CD14-positive monocyte (primary cell): ENCODE results near the gene KIRREL3. TPM values are rescaled to one million over a fixed set of nuclear protein-coding genes. Genes with fewer than 3 reads are reported as not detected.

ENCODE experiments used
- DNase-seq, 3 donors: peaks; one replicate each; pipeline ENCODE4 v3.0.0-alpha.2; 2011 to 2022
- H2AFZ ChIP-seq: 2 replicates; pipeline ENCODE4 v1.6.0; 2012; ENCODE audit warnings: mild to moderate bottlenecking, low read depth, low read length, inconsistent platforms; ENCODE audit not compliant: insufficient read depth, poor library complexity, severe bottlenecking
- H3K27ac ChIP-seq, 2 donors: 1 replicate in 1 of 2; 2 replicates in 1 of 2; pipeline ENCODE4 v1.5.1; 2012 to 2013; ENCODE audit warnings: low read length in 2 of 2, control low read depth in 1 of 2, inconsistent platforms in 1 of 2, low read depth in 1 of 2, mild to moderate bottlenecking in 1 of 2
- H3K27me3 ChIP-seq, 2 donors: one replicate each; pipeline versions ENCODE4 v1.6.0 to v1.6.1; 2011 to 2013; ENCODE audit warnings: low read length in 2 of 2; ENCODE audit not compliant: control insufficient read depth in 2 of 2, insufficient read depth in 2 of 2
- H3K36me3 ChIP-seq, 2 donors: replicated peaks in 1 of 2; 1 replicate in 1 of 2; 2 replicates in 1 of 2; pipeline versions ENCODE4 v1.5.1 to v1.6.1; 2012 to 2013; ENCODE audit warnings: low read length in 2 of 2, control low read depth in 1 of 2, inconsistent platforms in 1 of 2, mild to moderate bottlenecking in 1 of 2; ENCODE audit not compliant: insufficient read depth in 2 of 2, control insufficient read depth in 1 of 2
- H3K4me1 ChIP-seq, 2 donors: 1 replicate in 1 of 2; 2 replicates in 1 of 2; pipeline versions ENCODE4 v1.5.1 to v1.6.1; 2012 to 2013; ENCODE audit warnings: low read length in 2 of 2, control low read depth in 1 of 2, inconsistent platforms in 1 of 2, mild to moderate bottlenecking in 1 of 2, moderate library complexity in 1 of 2; ENCODE audit not compliant: insufficient read depth in 2 of 2, control insufficient read depth in 1 of 2
- H3K4me2 ChIP-seq: replicated peaks from 2 replicates; pipeline ENCODE3; 2012; ENCODE audit warnings: low read length, moderate library complexity, mild to moderate bottlenecking; ENCODE audit not compliant: poor library complexity, severe bottlenecking; ENCODE audit errors: extremely low read depth
- H3K4me3 ChIP-seq, 3 experiments: fragments of 200-600 bp in 1 of 3; sonication (generic) in 1 of 3; replicated peaks in 1 of 3; 1 replicate in 2 of 3; 2 replicates in 1 of 3; pipeline ENCODE4 v1.5.1; 2011 to 2013; ENCODE audit warnings: low read length in 3 of 3, mild to moderate bottlenecking in 3 of 3, control low read depth in 2 of 3, low read depth in 2 of 3, inconsistent platforms in 1 of 3, moderate library complexity in 1 of 3
- H3K79me2 ChIP-seq: 2 replicates; pipeline ENCODE4 v1.6.0; 2012; ENCODE audit warnings: mild to moderate bottlenecking, control low read depth, inconsistent platforms, low read length, moderate library complexity; ENCODE audit not compliant: insufficient read depth
- H3K9ac ChIP-seq: 2 replicates; pipeline ENCODE4 v1.6.0; 2017; ENCODE audit warnings: low read length, mild to moderate bottlenecking; ENCODE audit not compliant: insufficient read depth, poor library complexity, severe bottlenecking
- H3K9me3 ChIP-seq, 2 donors: replicated peaks in 1 of 2; 1 replicate in 1 of 2; 2 replicates in 1 of 2; pipeline versions ENCODE4 v1.5.1 to v1.6.1; 2012 to 2013; ENCODE audit warnings: low read length in 2 of 2, control low read depth in 1 of 2; ENCODE audit not compliant: control insufficient read depth in 1 of 2, insufficient read depth in 1 of 2
- H4K20me1 ChIP-seq: 2 replicates; pipeline ENCODE4 v1.6.0; 2012; ENCODE audit warnings: mild to moderate bottlenecking, low read length, control low read depth, moderate library complexity; ENCODE audit not compliant: insufficient read depth
- H3K27ac Mint-ChIP-seq, 7 donors: one replicate each; pipeline ENCODE4 v1.8.0; 2020; ENCODE audit warnings: mild to moderate bottlenecking in 7 of 7, mixed read lengths in 7 of 7, moderate library complexity in 6 of 7, inconsistent platforms in 2 of 7
- H3K27me3 Mint-ChIP-seq, 3 donors: one replicate each; pipeline ENCODE4 v1.8.0; 2021 to 2022; ENCODE audit warnings: low read depth in 3 of 3, mild to moderate bottlenecking in 3 of 3, mixed read lengths in 3 of 3, moderate library complexity in 3 of 3, inconsistent platforms in 1 of 3
- H3K36me3 Mint-ChIP-seq, 2 donors: one replicate each; pipeline ENCODE4 v1.8.0; 2020; ENCODE audit warnings: mixed read lengths in 2 of 2, inconsistent platforms in 1 of 2, mild to moderate bottlenecking in 1 of 2
- H3K4me1 Mint-ChIP-seq: one replicate; pipeline ENCODE4 v1.8.0; 2020; ENCODE audit warnings: mild to moderate bottlenecking, mixed read lengths
- H3K4me3 Mint-ChIP-seq, 2 donors: one replicate each; pipeline ENCODE4 v1.8.0; 2020; ENCODE audit warnings: mild to moderate bottlenecking in 2 of 2, mixed read lengths in 2 of 2, moderate library complexity in 1 of 2
- H3K9me3 Mint-ChIP-seq, 7 donors: one replicate each; pipeline ENCODE4 v1.8.0; 2020 to 2022; ENCODE audit warnings: mixed read lengths in 7 of 7, mild to moderate bottlenecking in 6 of 7, moderate library complexity in 6 of 7, inconsistent platforms in 2 of 7
- WGBS: methylation state at CpG from one replicate; pipeline ENCODE4 v1.1.5; 2013; ENCODE audit warnings: missing lambda C conversion rate; ENCODE audit not compliant: insufficient coverage; 5-methylcytosine and 5-hydroxymethylcytosine counted together
- intact Hi-C, 2 donors: fragments of 100-400 bp; cut with micrococcal nuclease; formaldehyde crosslinking; loops; one replicate each; pipeline versions ENCODE4 v1.15.0 to v1.15.1; 2023
- polyA plus RNA-seq, 3 donors: library from polyadenylated mRNA; depleted of rRNA in 1 of 3; unstranded in 2 of 3; stranded (reverse) in 1 of 3; fragments of 300-500 nt in 2 of 3; fragments of >200 nt in 1 of 3; fragmentation: Illumina TruSeq in 2 of 3; gene quantifications; 1 replicate in 2 of 3; 2 replicates in 1 of 3; pipeline ENCODE4 v1.2.3, GENCODE V29; 2012 to 2021
- TF ChIP-seq, protein P1 (sequence below): fragments of 200-600 bp; IDR thresholded peaks from one replicate; pipeline ENCODE4 v1.8.0; 2022; ENCODE audit warnings: antibody characterized with exemption, mild to moderate bottlenecking

KIRREL3 gene
- polyA plus RNA-seq, 3 donors: not detected

DNA sequence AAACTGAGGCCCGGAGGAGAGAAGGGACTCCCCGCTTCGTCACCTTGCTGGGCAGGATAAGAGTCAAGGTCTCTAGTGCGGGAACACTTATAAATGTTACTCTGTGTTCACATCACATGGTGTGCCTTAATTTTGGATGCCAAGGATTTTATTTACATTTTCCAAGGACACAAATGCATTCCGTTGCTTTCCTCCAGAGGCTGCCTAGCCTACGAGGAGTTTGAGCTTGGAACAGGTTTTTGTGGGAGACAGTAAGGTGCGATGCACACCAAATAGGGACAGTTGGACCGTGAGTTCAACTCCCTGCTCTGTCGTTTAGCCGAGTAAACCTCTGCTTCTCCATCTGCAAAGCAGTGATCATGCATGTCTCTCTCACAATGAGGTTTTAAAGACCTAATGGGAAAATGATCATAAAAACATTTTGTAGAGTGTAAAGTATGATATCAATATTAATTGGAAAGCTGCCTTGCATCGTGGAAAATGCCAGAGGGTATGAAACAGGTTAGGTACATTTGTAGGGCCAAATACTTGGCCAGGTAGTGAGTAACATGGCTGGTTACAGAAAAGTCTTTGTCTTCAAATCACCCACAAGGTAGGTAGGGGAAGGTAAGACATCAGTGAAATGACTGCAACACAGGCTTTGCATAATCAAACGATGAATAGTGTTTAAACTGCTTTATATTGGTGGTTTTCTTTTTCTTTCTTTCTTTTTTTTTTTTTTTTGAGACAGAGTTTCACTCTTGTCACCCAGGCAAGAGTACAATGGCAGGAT, 583.3 kb downstream of the KIRREL3 start:
- 86% methylated on average over 7 of the region's 12 CpGs for WGBS
- no peaks in the 10 kb centered on the region for H3K27me3 Mint-ChIP-seq
- Histone ChIP-seq H3K4me1 (peaks cover 21 to 32% of the 10 kb centered on the region in 2 donors), H4K20me1 (no peaks in the 10 kb centered on the region), H3K27ac (peak overlapping the region in 1 of 2 donors; percentile 62), H3K4me2 (peak overlapping the region; percentile 73), H2AFZ (peak overlapping the region; percentile 82), H3K27me3 (no peaks in the 10 kb centered on the region), H3K9ac (peak overlapping the region; percentile 69), H3K36me3 (peaks cover 2 to 27% of the 10 kb centered on the region in 2 donors), H3K79me2 (no peaks in the 10 kb centered on the region), H3K9me3 (no peaks in the 10 kb centered on the region), H3K4me3 (peak overlapping the region; percentile 36 to 76 (median 40))
- H3K4me3 Mint-ChIP-seq: peak overlapping the region; percentile 71 to 83
- intact Hi-C loops: no loop called here
- H3K4me1 Mint-ChIP-seq: peaks cover 30% of the 10 kb centered on the region
- no peak for DNase-seq
- H3K27ac Mint-ChIP-seq: peak overlapping the region in 2 of 7 donors; percentile 13 to 25
- TF ChIP-seq, protein P1, sequence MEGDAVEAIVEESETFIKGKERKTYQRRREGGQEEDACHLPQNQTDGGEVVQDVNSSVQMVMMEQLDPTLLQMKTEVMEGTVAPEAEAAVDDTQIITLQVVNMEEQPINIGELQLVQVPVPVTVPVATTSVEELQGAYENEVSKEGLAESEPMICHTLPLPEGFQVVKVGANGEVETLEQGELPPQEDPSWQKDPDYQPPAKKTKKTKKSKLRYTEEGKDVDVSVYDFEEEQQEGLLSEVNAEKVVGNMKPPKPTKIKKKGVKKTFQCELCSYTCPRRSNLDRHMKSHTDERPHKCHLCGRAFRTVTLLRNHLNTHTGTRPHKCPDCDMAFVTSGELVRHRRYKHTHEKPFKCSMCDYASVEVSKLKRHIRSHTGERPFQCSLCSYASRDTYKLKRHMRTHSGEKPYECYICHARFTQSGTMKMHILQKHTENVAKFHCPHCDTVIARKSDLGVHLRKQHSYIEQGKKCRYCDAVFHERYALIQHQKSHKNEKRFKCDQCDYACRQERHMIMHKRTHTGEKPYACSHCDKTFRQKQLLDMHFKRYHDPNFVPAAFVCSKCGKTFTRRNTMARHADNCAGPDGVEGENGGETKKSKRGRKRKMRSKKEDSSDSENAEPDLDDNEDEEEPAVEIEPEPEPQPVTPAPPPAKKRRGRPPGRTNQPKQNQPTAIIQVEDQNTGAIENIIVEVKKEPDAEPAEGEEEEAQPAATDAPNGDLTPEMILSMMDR: no peak
- no peaks in the 10 kb centered on the region for H3K9me3 Mint-ChIP-seq
- peaks cover 5 to 9% of the 10 kb centered on the region in 2 donors for H3K36me3 Mint-ChIP-seq

DNA sequence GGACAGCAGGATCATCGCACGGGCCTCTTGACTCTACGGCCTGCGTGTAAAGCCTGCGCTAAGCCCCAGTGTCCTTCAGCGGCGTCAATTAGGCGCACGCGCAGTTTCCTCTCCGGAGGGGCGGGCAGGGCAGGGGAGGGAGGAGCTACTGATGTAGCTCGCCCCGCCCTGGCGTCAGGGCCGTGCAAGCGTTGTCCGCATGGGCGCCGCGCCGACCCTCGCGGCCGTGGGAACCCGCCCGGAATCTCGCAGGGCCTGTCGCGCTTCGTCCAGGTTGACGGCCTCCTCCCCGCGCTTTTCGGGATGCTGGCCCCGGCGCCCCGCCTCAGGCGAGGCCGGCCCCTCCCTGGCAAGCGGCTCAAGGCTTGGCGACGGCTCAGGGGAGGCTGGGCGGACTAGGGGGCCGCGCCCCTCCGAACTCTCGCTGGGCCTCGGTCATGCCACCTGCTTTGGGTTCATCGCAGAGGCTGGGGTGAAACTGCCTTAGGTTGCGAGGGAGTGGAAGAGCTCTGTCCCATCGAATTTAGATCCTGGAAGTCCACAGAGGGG, 584.0 kb downstream of the KIRREL3 start:
- H2AFZ ChIP-seq: peak overlapping the region; percentile 82
- H3K4me2 ChIP-seq: peak overlapping the region; percentile 73

More for the DNA sequence above, 584.0 kb downstream of the KIRREL3 start:
- peak; percentile 81 to 85 (median 84) for DNase-seq
- Histone ChIP-seq H3K9ac (peak overlapping the region; percentile 69), H3K79me2 (no peaks in the 10 kb centered on the region), H3K27ac (peak overlapping the region in 1 of 2 donors; percentile 62), H3K4me3 (peak overlapping the region; percentile 36 to 76 (median 40)), H3K4me1 (peaks cover 21 to 32% of the 10 kb centered on the region in 2 donors), H4K20me1 (no peaks in the 10 kb centered on the region), H3K9me3 (no peaks in the 10 kb centered on the region), H3K27me3 (no peaks in the 10 kb centered on the region), H3K36me3 (peaks cover 2 to 34% of the 10 kb centered on the region in 2 donors)
- Mint-ChIP-seq H3K27ac (peak overlapping the region in 1 of 7 donors; percentile 87), H3K36me3 (peaks cover 11 to 16% of the 10 kb centered on the region in 2 donors), H3K9me3 (no peaks in the 10 kb centered on the region), H3K4me1 (peaks cover 30% of the 10 kb centered on the region), H3K4me3 (peak overlapping the region; percentile 71 to 83), H3K27me3 (no peaks in the 10 kb centered on the region)
- TF ChIP-seq, protein P1: no peak
- 7% methylated on average over 44 of the region's 52 CpGs for WGBS
- intact Hi-C loops: no loop called here
